SK-N-SH treated with all-trans-retinoic acid at 6 μM for 48 hours (cell line): Measurements from ENCODE around the gene ERO1A.

Source experiments
- ATAC-seq: fragments of 200-7000 bp; cut with Tn5 transposase; 3 replicates; pipeline ENCODE4 v1.9.1; 2020; ENCODE audit warnings: mild to moderate bottlenecking, moderate library complexity
- BACH2 ChIP-seq: fragments of 250-450 bp; sonication (Bioruptor Pico); IDR thresholded peaks from 2 replicates; pipeline ENCODE4 v1.9.0; 2021; ENCODE audit warnings: mild to moderate bottlenecking, borderline replicate concordance
- CREB5 ChIP-seq: fragments of 250-450 bp; sonication (Bioruptor Pico); IDR thresholded peaks from 2 replicates; pipeline ENCODE4 v1.5.1; 2020; ENCODE audit warnings: low read depth, mild to moderate bottlenecking, moderate library complexity
- CSRNP3 ChIP-seq: fragments of 250-450 bp; sonication (Bioruptor Pico); IDR thresholded peaks from 2 replicates; pipeline ENCODE4 v1.5.1; 2021; ENCODE audit warnings: mild to moderate bottlenecking, moderate library complexity
- ESRRG ChIP-seq: fragments of 250-450 bp; sonication (Bioruptor Pico); IDR thresholded peaks from 2 replicates; pipeline ENCODE4 v1.6.1; 2021; ENCODE audit warnings: mild to moderate bottlenecking
- GLIS3 ChIP-seq: fragments of 250-450 bp; sonication (Bioruptor Pico); IDR thresholded peaks from 2 replicates; pipeline ENCODE4 v1.5.0; 2020; ENCODE audit warnings: mild to moderate bottlenecking, moderate library complexity
- ISL1 ChIP-seq: fragments of 250-450 bp; sonication (Bioruptor Pico); IDR thresholded peaks from 2 replicates; pipeline ENCODE4 v2.1.2; 2022; ENCODE audit warnings: mild to moderate bottlenecking, moderate library complexity
- OSR1 ChIP-seq: fragments of 250-450 bp; sonication (Bioruptor Pico); IDR thresholded peaks from 2 replicates; pipeline ENCODE4 v1.8.0; 2022; ENCODE audit warnings: moderate library complexity, mild to moderate bottlenecking, inconsistent platforms
- PATZ1 ChIP-seq: fragments of 250-450 bp; sonication (Bioruptor Pico); IDR thresholded peaks from 2 replicates; pipeline ENCODE4 v1.8.0; 2020; ENCODE audit warnings: mild to moderate bottlenecking, moderate library complexity, borderline replicate concordance
- RARB ChIP-seq: fragments of 250-450 bp; sonication (Bioruptor Pico); IDR thresholded peaks from 2 replicates; pipeline ENCODE4 v1.8.0; 2021; ENCODE audit warnings: mild to moderate bottlenecking, moderate library complexity
- SNAI2 ChIP-seq: fragments of 250-450 bp; sonication (Bioruptor Pico); IDR thresholded peaks from 2 replicates; pipeline ENCODE4 v1.5.0; 2020; ENCODE audit warnings: mild to moderate bottlenecking, moderate library complexity
- TCF4 ChIP-seq: fragments of 250-450 bp; sonication (Bioruptor Pico); IDR thresholded peaks from 2 replicates; pipeline ENCODE4 v1.8.0; 2021; ENCODE audit warnings: mild to moderate bottlenecking, moderate library complexity, borderline replicate concordance
- TOX ChIP-seq: fragments of 250-450 bp; sonication (Bioruptor Pico); IDR thresholded peaks from 2 replicates; pipeline ENCODE4 v1.8.0; 2021; ENCODE audit warnings: mild to moderate bottlenecking, moderate library complexity, borderline replicate concordance
- TSHZ2 ChIP-seq: fragments of 250-450 bp; sonication (Bioruptor Pico); IDR thresholded peaks from 2 replicates; pipeline ENCODE4 v1.5.0; 2020; ENCODE audit warnings: mild to moderate bottlenecking, moderate library complexity
- ZC3H10 ChIP-seq: fragments of 250-450 bp; sonication (Bioruptor Pico); IDR thresholded peaks from 2 replicates; pipeline ENCODE4 v1.5.1; 2021; ENCODE audit warnings: mild to moderate bottlenecking, moderate library complexity
- ZFP3 ChIP-seq: fragments of 250-450 bp; sonication (Bioruptor Pico); IDR thresholded peaks from 2 replicates; pipeline ENCODE4 v1.5.0; 2020; ENCODE audit warnings: mild to moderate bottlenecking, moderate library complexity
- ZNF565 ChIP-seq: fragments of 450-650 bp; formaldehyde crosslinking; conservative IDR thresholded peaks from 2 replicates; pipeline ENCODE4 v1.5.0; 2020; ENCODE audit warnings: low read depth, mild to moderate bottlenecking, moderate library complexity
- ZNF8 ChIP-seq: fragments of 450-650 bp; formaldehyde crosslinking; IDR thresholded peaks from 2 replicates; pipeline ENCODE4 v1.5.0; 2020; ENCODE audit warnings: mild to moderate bottlenecking, moderate library complexity

ERO1A gene

GRCh38 chr14:52599974-52600373 is 95.4 kb downstream of the ERO1A start (continued):
- TF ChIP-seq RARB = no peak
- TF ChIP-seq, all 23 proteins: peak for 0

DNA sequence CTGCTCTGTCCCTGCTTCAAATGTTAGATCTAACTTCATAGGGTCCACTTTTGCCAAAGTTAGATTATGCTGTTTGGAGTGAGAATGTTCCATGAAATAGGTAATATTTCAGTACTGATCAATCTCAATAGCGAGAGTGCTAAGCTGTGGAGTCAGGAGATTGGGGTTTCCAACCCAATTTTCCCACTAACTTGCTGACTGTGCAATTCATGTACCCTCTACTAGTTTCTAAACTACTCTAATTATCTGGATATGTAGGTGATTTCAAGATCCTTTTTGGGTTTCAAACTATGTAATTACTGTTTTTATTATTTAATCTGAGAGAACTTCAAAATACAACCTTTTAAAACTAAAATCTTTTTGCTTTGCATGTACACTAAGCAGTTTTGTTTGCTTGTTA is 96.8 kb downstream of the ERO1A start:
- no peak for ATAC-seq
- TF ChIP-seq TCF4 = no peak

- ATAC-seq = no peak
- TF ChIP-seq ESRRG (no peak), TSHZ2 (CRISPR knock-in tag) (no peak), CSRNP3 (no peak), CREB5 (CRISPR knock-in tag) (no peak), SNAI2 (no peak), ZC3H10 (no peak), PATZ1 (CRISPR knock-in tag) (no peak), ZNF8 (CRISPR knock-in tag) (no peak), ZNF565 (CRISPR knock-in tag) (no peak), RARB (no peak), ISL1 (CRISPR knock-in tag) (no peak)
Measured at GRCh38 chr14:52596861-52597260, 98.5 kb downstream of the ERO1A start.

- TF ChIP-seq RARB (no peak), ZFP3 (CRISPR knock-in tag) (no peak), PATZ1 (CRISPR knock-in tag) (no peak), CREB5 (CRISPR knock-in tag) (no peak), TCF4 (no peak), BACH2 (no peak), CSRNP3 (no peak), TOX (no peak), TSHZ2 (CRISPR knock-in tag) (no peak), OSR1 (CRISPR knock-in tag) (no peak), GLIS3 (CRISPR knock-in tag) (no peak)
- ATAC-seq = no peak
Measured at GRCh38 chr14:52596320-52596719, 99.0 kb downstream of the ERO1A start.
